Keratinocyte (primary cell): ENCODE data around the gene GOLT1A. TPM values are rescaled to one million over a fixed set of nuclear protein-coding genes. Genes with fewer than 3 reads are reported as not detected.

ENCODE experiments used
- DNase-seq: peaks from one replicate; pipeline ENCODE4 v3.0.0-alpha.2; 2011; ENCODE audit warnings: low read depth, missing footprints, low spot score
- FAIRE-seq: peaks from 2 replicates; lab custom pipeline; 2011; peaks lifted over from hg19 to GRCh38; lab: Jason Lieb, UNC
- H2AFZ ChIP-seq: 2 replicates; pipeline ENCODE4 v1.6.0; 2012; ENCODE audit warnings: low read length, control low read depth, inconsistent platforms; ENCODE audit not compliant: control insufficient read depth
- H3K27ac ChIP-seq: 2 replicates; pipeline ENCODE4 v1.5.1; 2011; ENCODE audit warnings: low read length; ENCODE audit not compliant: control insufficient read depth, insufficient read depth
- H3K27me3 ChIP-seq: 3 replicates; pipeline ENCODE4 v1.6.0; 2011; ENCODE audit warnings: low read length; ENCODE audit not compliant: control insufficient read depth, insufficient read depth; ENCODE audit errors: extremely low read depth
- H3K36me3 ChIP-seq, 2 experiments: 2 replicates in 1 of 2; 3 replicates in 1 of 2; pipeline ENCODE4 v1.5.1; 2011; ENCODE audit warnings: low read length in 2 of 2, mild to moderate bottlenecking in 1 of 2; ENCODE audit not compliant: control insufficient read depth in 2 of 2, insufficient read depth in 2 of 2; ENCODE audit errors: extremely low read depth in 1 of 2
- H3K4me1 ChIP-seq: 3 replicates; pipeline ENCODE4 v1.5.1; 2011; ENCODE audit warnings: low read length; ENCODE audit not compliant: control insufficient read depth, insufficient read depth; ENCODE audit errors: extremely low read depth
- H3K4me2 ChIP-seq: 3 replicates; pipeline ENCODE4 v1.6.0; 2011; ENCODE audit warnings: low read depth, low read length; ENCODE audit not compliant: control insufficient read depth, insufficient read depth; ENCODE audit errors: extremely low read depth
- H3K4me3 ChIP-seq, 3 experiments: fragments of 200-600 bp in 1 of 3; sonication (generic) in 1 of 3; 2 replicates in 2 of 3; 3 replicates in 1 of 3; pipeline ENCODE4 v1.5.1; 2011 to 2016; ENCODE audit warnings: low read length in 3 of 3, mild to moderate bottlenecking in 3 of 3, control low read depth in 2 of 3, inconsistent platforms in 1 of 3, low read depth in 1 of 3, mixed read lengths in 1 of 3, mixed run types in 1 of 3, moderate library complexity in 1 of 3; ENCODE audit not compliant: control insufficient read depth in 2 of 3, insufficient read depth in 2 of 3; ENCODE audit errors: extremely low read depth in 1 of 3
- H3K79me2 ChIP-seq: 2 replicates; pipeline ENCODE4 v1.6.0; 2012; ENCODE audit warnings: low read length; ENCODE audit not compliant: control insufficient read depth, insufficient read depth
- H3K9ac ChIP-seq: 3 replicates; pipeline ENCODE4 v1.6.0; 2011; ENCODE audit warnings: low read length; ENCODE audit not compliant: control insufficient read depth, insufficient read depth; ENCODE audit errors: extremely low read depth
- H3K9me1 ChIP-seq: 3 replicates; pipeline ENCODE4 v1.6.0; 2011; ENCODE audit warnings: low read length; ENCODE audit not compliant: control insufficient read depth, insufficient read depth; ENCODE audit errors: extremely low read depth
- H3K9me3 ChIP-seq: 2 replicates; pipeline ENCODE4 v1.5.1; 2012; ENCODE audit warnings: low read depth, low read length; ENCODE audit not compliant: control insufficient read depth
- H4K20me1 ChIP-seq: 3 replicates; pipeline ENCODE4 v1.6.0; 2011; ENCODE audit warnings: low read length; ENCODE audit not compliant: control insufficient read depth, insufficient read depth; ENCODE audit errors: extremely low read depth
- EZH2 ChIP-seq: IDR thresholded peaks from one replicate; pipeline ENCODE4 v1.6.1; 2012; ENCODE audit warnings: inconsistent platforms, mild to moderate bottlenecking, low read length, moderate library complexity
- dilution Hi-C: fragments of 300-500 bp; cut with MboI; formaldehyde crosslinking; loops from one replicate; pipeline ENCODE4 v1.7.0; 2020; ENCODE audit warnings: low sequenced_read_pairs; ENCODE audit not compliant: extremely low pct_ligation_motif_present
- polyA plus RNA-seq, 5 experiments: library from polyadenylated mRNA; depleted of rRNA in 3 of 5; stranded (reverse) in 3 of 5; stranded (forward) in 1 of 5; unstranded in 1 of 5; fragments of >200 nt; gene quantifications; 1 replicate in 1 of 5; 2 replicates in 3 of 5; 3 replicates in 1 of 5; pipeline versions ENCODE4 v1.2.1 to v1.2.3, GENCODE V29; 2011 to 2012; ENCODE audit warnings: missing spikeins in 2 of 5, low read depth in 1 of 5, low replicate concordance in 1 of 5
- TF ChIP-seq, protein P1 (sequence below), 3 experiments: IDR thresholded peaks in 1 of 3; conservative IDR thresholded peaks in 1 of 3; optimal IDR thresholded peaks in 1 of 3; 2 replicates in 2 of 3; 3 replicates in 1 of 3; pipeline versions ENCODE3 to v1.5.1; 2011; ENCODE audit warnings: low read length in 3 of 3, mild to moderate bottlenecking in 3 of 3, moderate library complexity in 2 of 3, control low read depth in 1 of 3, inconsistent platforms in 1 of 3; ENCODE audit not compliant: insufficient read depth in 2 of 3; ENCODE audit errors: extremely low read depth in 1 of 3

GOLT1A gene
- polyA plus RNA-seq, 1 donor (not counting 4 experiments of a cell fraction or from before 2014, with no cell fraction given): 0.46 TPM

- TF ChIP-seq EZH2: no peak
- TF ChIP-seq, protein P1, sequence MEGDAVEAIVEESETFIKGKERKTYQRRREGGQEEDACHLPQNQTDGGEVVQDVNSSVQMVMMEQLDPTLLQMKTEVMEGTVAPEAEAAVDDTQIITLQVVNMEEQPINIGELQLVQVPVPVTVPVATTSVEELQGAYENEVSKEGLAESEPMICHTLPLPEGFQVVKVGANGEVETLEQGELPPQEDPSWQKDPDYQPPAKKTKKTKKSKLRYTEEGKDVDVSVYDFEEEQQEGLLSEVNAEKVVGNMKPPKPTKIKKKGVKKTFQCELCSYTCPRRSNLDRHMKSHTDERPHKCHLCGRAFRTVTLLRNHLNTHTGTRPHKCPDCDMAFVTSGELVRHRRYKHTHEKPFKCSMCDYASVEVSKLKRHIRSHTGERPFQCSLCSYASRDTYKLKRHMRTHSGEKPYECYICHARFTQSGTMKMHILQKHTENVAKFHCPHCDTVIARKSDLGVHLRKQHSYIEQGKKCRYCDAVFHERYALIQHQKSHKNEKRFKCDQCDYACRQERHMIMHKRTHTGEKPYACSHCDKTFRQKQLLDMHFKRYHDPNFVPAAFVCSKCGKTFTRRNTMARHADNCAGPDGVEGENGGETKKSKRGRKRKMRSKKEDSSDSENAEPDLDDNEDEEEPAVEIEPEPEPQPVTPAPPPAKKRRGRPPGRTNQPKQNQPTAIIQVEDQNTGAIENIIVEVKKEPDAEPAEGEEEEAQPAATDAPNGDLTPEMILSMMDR (optimal IDR thresholded peaks at IDR 0.05 in 1 of 3, IDR thresholded peaks at IDR 0.05 in 1 of 3, conservative IDR thresholded peaks at IDR 0.05 in 1 of 3; ENCODE audit: extremely low read depth in 1 of 3, insufficient read depth in 2 of 3, low read length in 3 of 3): no peak
- Histone ChIP-seq H2AFZ (no peak overlapping the region), H4K20me1 (no peaks in the 10 kb centered on the region), H3K9me3 (no peaks in the 10 kb centered on the region), H3K9me1 (no peaks in the 10 kb centered on the region), H3K27me3 (no peaks in the 10 kb centered on the region), H3K4me1 (peaks cover 32% of the 10 kb centered on the region), H3K9ac (no peak overlapping the region), H3K27ac (no peak overlapping the region), H3K4me3 (no peak overlapping the region), H3K4me2 (peak overlapping the region; percentile 22), H3K79me2 (no peaks in the 10 kb centered on the region), H3K36me3 (no peaks in the 10 kb centered on the region)
- no peak for DNase-seq
- dilution Hi-C loops: no loop called here
- no peak for FAIRE-seq
Measured at GRCh38 chr1:204153667-204154066, 60.1 kb downstream of the GOLT1A start.

DNA sequence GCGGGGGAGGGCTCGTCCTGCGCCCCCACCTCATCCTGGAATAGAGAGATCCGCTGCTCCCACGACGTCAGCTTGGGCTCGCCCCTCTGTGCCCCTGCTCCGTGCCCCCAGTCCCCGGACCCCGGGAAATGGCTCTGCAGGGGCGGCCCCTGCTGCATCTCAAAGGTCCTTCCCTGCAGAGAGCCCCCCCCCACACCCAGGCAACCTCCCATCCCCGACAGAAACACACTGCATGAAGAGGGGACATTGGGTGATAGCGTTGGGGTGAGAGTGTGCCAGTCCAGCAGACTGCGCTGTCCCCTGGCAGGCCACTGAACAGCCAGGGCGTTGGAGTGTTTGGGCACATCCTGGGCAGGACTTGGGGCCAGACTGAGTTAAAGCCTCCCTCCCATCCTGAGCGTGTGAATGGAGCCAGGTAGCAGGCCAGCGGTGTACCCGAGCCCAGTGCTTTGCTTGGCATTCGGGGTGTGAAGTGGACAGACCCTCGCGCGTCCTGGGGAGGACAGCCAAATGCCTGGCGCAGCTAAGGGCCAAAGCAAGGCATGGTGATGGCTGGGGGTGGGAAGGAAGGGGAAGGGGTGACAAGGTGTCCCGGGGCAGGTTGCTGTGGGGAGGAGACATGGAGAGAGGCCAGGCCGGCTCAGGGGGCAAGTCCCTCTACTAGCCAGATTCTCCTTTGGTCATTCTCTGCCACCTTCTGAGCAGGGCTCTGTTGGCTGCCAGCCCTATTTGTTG lies 61.3 kb downstream of the GOLT1A start:
- Histone ChIP-seq H2AFZ (peak overlapping the region; percentile 65), H3K4me3 (peak overlapping the region; percentile 43 to 54 (median 46))
- dilution Hi-C loops: no loop called here

More for the DNA sequence above, 61.3 kb downstream of the GOLT1A start:
- Histone ChIP-seq H3K27ac (no peak overlapping the region), H3K79me2 (no peaks in the 10 kb centered on the region), H3K4me1 (peaks cover 32% of the 10 kb centered on the region), H3K27me3 (no peaks in the 10 kb centered on the region), H3K4me2 (peak overlapping the region; percentile 81), H3K9me1 (no peaks in the 10 kb centered on the region), H4K20me1 (no peaks in the 10 kb centered on the region), H3K9ac (peak overlapping the region; percentile 73), H3K9me3 (no peaks in the 10 kb centered on the region), H3K36me3 (no peaks in the 10 kb centered on the region)
- no peak for FAIRE-seq
- DNase-seq: no peak
- no peak for TF ChIP-seq EZH2
- TF ChIP-seq, protein P1 (optimal IDR thresholded peaks at IDR 0.05 in 1 of 3, IDR thresholded peaks at IDR 0.05 in 1 of 3, conservative IDR thresholded peaks at IDR 0.05 in 1 of 3; ENCODE audit: extremely low read depth in 1 of 3, insufficient read depth in 2 of 3, low read length in 3 of 3): no peak
